WTC11 (cell line): ENCODE measurements around the gene HINFP. TPM values are rescaled to one million over a fixed set of nuclear protein-coding genes. Genes with fewer than 3 reads are reported as not detected.

Experiments
- ATAC-seq: fragments of 200-7000 bp; cut with Tn5 transposase; 2 replicates; pipeline ENCODE4 v1.10.0; 2021; ENCODE audit warnings: mild to moderate bottlenecking, moderate library complexity
- CTCF ChIA-PET: fragments of 300-600 bp; sonication (Branson Sonifier 250); formaldehyde crosslinking; loops from one replicate; lab custom pipeline; 2021; ENCODE audit warnings: antibody characterized with exemption; lab: Charles Lee
- POLR2A ChIA-PET: fragments of 350-600 bp; sonication (Branson Sonifier 250); formaldehyde crosslinking; loops from one replicate; lab custom pipeline; 2021; ENCODE audit warnings: antibody characterized with exemption; lab: Charles Lee
- DNase-seq: peaks from one replicate; pipeline ENCODE4 v3.0.0; 2021; ENCODE audit warnings: low spot score
- H3K27ac Mint-ChIP-seq: 2 replicates; pipeline ENCODE4 v1.8.0; 2021; ENCODE audit warnings: mixed read lengths
- H3K27me3 Mint-ChIP-seq: 2 replicates; pipeline ENCODE4 v1.8.0; 2021; ENCODE audit warnings: low read depth, mild to moderate bottlenecking, moderate library complexity, mixed read lengths
- H3K36me3 Mint-ChIP-seq: 2 replicates; pipeline ENCODE4 v1.8.0; 2021; ENCODE audit warnings: mixed read lengths
- H3K4me1 Mint-ChIP-seq: 2 replicates; pipeline ENCODE4 v1.8.0; 2022; ENCODE audit warnings: mixed read lengths
- H3K4me3 Mint-ChIP-seq: 2 replicates; pipeline ENCODE4 v1.8.0; 2021; ENCODE audit warnings: mild to moderate bottlenecking, moderate library complexity, mixed read lengths
- H3K9me3 Mint-ChIP-seq: 2 replicates; pipeline ENCODE4 v1.8.0; 2021; ENCODE audit warnings: mixed read lengths
- ATF6 ChIP-seq: sonication (generic); formaldehyde crosslinking; IDR thresholded peaks from 2 replicates; pipeline ENCODE4 v1.8.1; 2023; ENCODE audit warnings: mild to moderate bottlenecking, missing genetic modification reagents
- CREB1 ChIP-seq: sonication (generic); formaldehyde crosslinking; IDR thresholded peaks from 2 replicates; pipeline ENCODE4 v1.8.0; 2023; ENCODE audit warnings: mild to moderate bottlenecking, missing genetic modification reagents
- CREM ChIP-seq: sonication (generic); formaldehyde crosslinking; IDR thresholded peaks from 2 replicates; pipeline ENCODE4 v1.8.1; 2022; ENCODE audit warnings: mild to moderate bottlenecking, missing genetic modification reagents, moderate library complexity
- ELF4 ChIP-seq: sonication (generic); formaldehyde crosslinking; IDR thresholded peaks from 2 replicates; pipeline ENCODE4 v1.8.1; 2022; ENCODE audit warnings: low read depth, mild to moderate bottlenecking, moderate library complexity, missing genetic modification reagents
- ERG ChIP-seq: fragments of 250-450 bp; sonication (Bioruptor Pico); IDR thresholded peaks from 2 replicates; pipeline ENCODE4 v1.8.0; 2021; ENCODE audit warnings: mild to moderate bottlenecking
- NFATC4 ChIP-seq: fragments of 250-450 bp; sonication (Bioruptor Pico); IDR thresholded peaks from 2 replicates; pipeline ENCODE4 v1.9.0; 2021; ENCODE audit warnings: mild to moderate bottlenecking
- NFE2L1 ChIP-seq: sonication (generic); formaldehyde crosslinking; IDR thresholded peaks from 2 replicates; pipeline ENCODE4 v1.8.1; 2023; ENCODE audit warnings: missing genetic modification reagents
- NR1H2 ChIP-seq: sonication (generic); formaldehyde crosslinking; IDR thresholded peaks from 2 replicates; pipeline ENCODE4 v1.9.0; 2021; ENCODE audit warnings: mild to moderate bottlenecking, moderate library complexity, missing genetic modification reagents
- RELA ChIP-seq: sonication (generic); formaldehyde crosslinking; IDR thresholded peaks from 2 replicates; pipeline ENCODE4 v1.8.1; 2022; ENCODE audit warnings: missing genetic modification reagents, mild to moderate bottlenecking, borderline replicate concordance
- SMAD3 ChIP-seq: sonication (generic); formaldehyde crosslinking; IDR thresholded peaks from 2 replicates; pipeline ENCODE4 v1.8.0; 2022; ENCODE audit warnings: missing genetic modification reagents, mild to moderate bottlenecking, borderline replicate concordance
- TEAD4 ChIP-seq: sonication (generic); formaldehyde crosslinking; IDR thresholded peaks from 2 replicates; pipeline ENCODE4 v1.8.0; 2022; ENCODE audit warnings: mild to moderate bottlenecking, missing genetic modification reagents
- ZBTB21 ChIP-seq: sonication (generic); formaldehyde crosslinking; IDR thresholded peaks from 2 replicates; pipeline ENCODE4 v1.8.1; 2023; ENCODE audit warnings: mild to moderate bottlenecking, missing genetic modification reagents, borderline replicate concordance
- ZMAT4 ChIP-seq: fragments of 250-450 bp; sonication (Bioruptor Pico); IDR thresholded peaks from 2 replicates; pipeline ENCODE4 v1.9.0; 2021; ENCODE audit warnings: mild to moderate bottlenecking
- ZNF121 ChIP-seq: sonication (generic); formaldehyde crosslinking; IDR thresholded peaks from 2 replicates; pipeline ENCODE4 v1.8.0; 2023; ENCODE audit warnings: missing genetic modification reagents
- total RNA-seq: library from RNA; stranded (reverse); gene quantifications from 3 replicates; pipeline ENCODE4 v1.2.3, GENCODE V29; 2021
- TF ChIP-seq, protein P1 (sequence below): sonication (generic); formaldehyde crosslinking; IDR thresholded peaks from 2 replicates; pipeline ENCODE4 v1.8.0; 2022; ENCODE audit warnings: mild to moderate bottlenecking, missing genetic modification reagents
- TF ChIP-seq, protein P2 (sequence below): sonication (generic); formaldehyde crosslinking; IDR thresholded peaks from 2 replicates; pipeline ENCODE4 v1.8.0; 2023; ENCODE audit warnings: mild to moderate bottlenecking, missing genetic modification reagents
- TF ChIP-seq, protein P3 (sequence below): sonication (generic); formaldehyde crosslinking; IDR thresholded peaks from 2 replicates; pipeline ENCODE4 v1.8.1; 2023; ENCODE audit warnings: mild to moderate bottlenecking, moderate library complexity, missing genetic modification reagents

The HINFP gene
- total RNA-seq, 1 experiment from 2014 or later: 35.4 TPM

GRCh38 chr11:119179983-119180382 is 58.6 kb downstream of the HINFP start:
- Mint-ChIP-seq H3K9me3 (no peaks in the 10 kb centered on the region), H3K4me3 (no peak overlapping the region), H3K36me3 (peaks cover 6% of the 10 kb centered on the region; the same call in 1 of the 2 replicates), H3K4me1 (no peaks in the 10 kb centered on the region), H3K27me3 (no peaks in the 10 kb centered on the region), H3K27ac (no peak overlapping the region)
- no peak for ATAC-seq
- CTCF ChIA-PET: interaction anchor here (0.7 to 0.8 kb wide), 2 partner anchors 35 to 784 kb away, joined by 3 read pairs; no protein-coding TSS in a partner anchor
- DNase-seq: no peak
- TF ChIP-seq ERG (CRISPR knock-in tag) (no peak), ZMAT4 (CRISPR knock-in tag) (no peak), SMAD3 (CRISPR knock-in tag) (no peak)
- TF ChIP-seq, protein P1, sequence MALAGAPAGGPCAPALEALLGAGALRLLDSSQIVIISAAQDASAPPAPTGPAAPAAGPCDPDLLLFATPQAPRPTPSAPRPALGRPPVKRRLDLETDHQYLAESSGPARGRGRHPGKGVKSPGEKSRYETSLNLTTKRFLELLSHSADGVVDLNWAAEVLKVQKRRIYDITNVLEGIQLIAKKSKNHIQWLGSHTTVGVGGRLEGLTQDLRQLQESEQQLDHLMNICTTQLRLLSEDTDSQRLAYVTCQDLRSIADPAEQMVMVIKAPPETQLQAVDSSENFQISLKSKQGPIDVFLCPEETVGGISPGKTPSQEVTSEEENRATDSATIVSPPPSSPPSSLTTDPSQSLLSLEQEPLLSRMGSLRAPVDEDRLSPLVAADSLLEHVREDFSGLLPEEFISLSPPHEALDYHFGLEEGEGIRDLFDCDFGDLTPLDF (CRISPR knock-in tag): no peak
- POLR2A ChIA-PET: no interaction called here

- TF ChIP-seq ZNF121 (peak; percentile 42; the same call in 1 of the 2 replicates), TEAD4 (CRISPR knock-in tag) (no peak), RELA (CRISPR knock-in tag) (no peak)
- POLR2A ChIA-PET: no interaction called here
- peaks cover 3% of the 10 kb centered on the region; the same call in 1 of the 2 replicates for H3K36me3 Mint-ChIP-seq
- no peak for DNase-seq
- H3K27me3 Mint-ChIP-seq: no peaks in the 10 kb centered on the region; the same call in 1 of the 2 replicates
- H3K4me3 Mint-ChIP-seq: no peak overlapping the region
- no peak for ATAC-seq
- CTCF ChIA-PET: interaction anchor here (0.6 to 1.2 kb wide), 4 partner anchors 12 to 785 kb away, joined by 3 to 4 read pairs (median 3); partner anchors contain the start of gene NLRX1
- H3K4me1 Mint-ChIP-seq: no peaks in the 10 kb centered on the region
- H3K9me3 Mint-ChIP-seq: no peaks in the 10 kb centered on the region
- no peak overlapping the region for H3K27ac Mint-ChIP-seq
Measured at GRCh38 chr11:119180729-119181676, 59.6 kb downstream of the HINFP start.

GRCh38 chr11:119181677-119182412 is 60.5 kb downstream of the HINFP start:
- no peak overlapping the region for H3K27ac Mint-ChIP-seq
- no peaks in the 10 kb centered on the region; the same call in 1 of the 2 replicates for H3K27me3 Mint-ChIP-seq
- no peak for ATAC-seq
- DNase-seq: no peak
- H3K4me1 Mint-ChIP-seq: no peaks in the 10 kb centered on the region
- H3K9me3 Mint-ChIP-seq: no peaks in the 10 kb centered on the region
- peaks cover 3% of the 10 kb centered on the region; the same call in 1 of the 2 replicates for H3K36me3 Mint-ChIP-seq
- ChIA-PET POLR2A (no interaction called here), CTCF (interaction anchor here (1.2 kb wide), 2 partner anchors 13 to 24 kb away, joined by 3 to 4 read pairs; partner anchors contain the start of gene NLRX1)
- H3K4me3 Mint-ChIP-seq: no peak overlapping the region
- TF ChIP-seq ATF6 (CRISPR knock-in tag) (no peak), NFATC4 (CRISPR knock-in tag) (no peak), NFE2L1 (CRISPR knock-in tag) (no peak), CREB1 (CRISPR knock-in tag) (no peak), CREM (CRISPR knock-in tag) (no peak), ELF4 (no peak), ZBTB21 (CRISPR knock-in tag) (no peak), NR1H2 (CRISPR knock-in tag) (no peak)
- TF ChIP-seq, protein P2, sequence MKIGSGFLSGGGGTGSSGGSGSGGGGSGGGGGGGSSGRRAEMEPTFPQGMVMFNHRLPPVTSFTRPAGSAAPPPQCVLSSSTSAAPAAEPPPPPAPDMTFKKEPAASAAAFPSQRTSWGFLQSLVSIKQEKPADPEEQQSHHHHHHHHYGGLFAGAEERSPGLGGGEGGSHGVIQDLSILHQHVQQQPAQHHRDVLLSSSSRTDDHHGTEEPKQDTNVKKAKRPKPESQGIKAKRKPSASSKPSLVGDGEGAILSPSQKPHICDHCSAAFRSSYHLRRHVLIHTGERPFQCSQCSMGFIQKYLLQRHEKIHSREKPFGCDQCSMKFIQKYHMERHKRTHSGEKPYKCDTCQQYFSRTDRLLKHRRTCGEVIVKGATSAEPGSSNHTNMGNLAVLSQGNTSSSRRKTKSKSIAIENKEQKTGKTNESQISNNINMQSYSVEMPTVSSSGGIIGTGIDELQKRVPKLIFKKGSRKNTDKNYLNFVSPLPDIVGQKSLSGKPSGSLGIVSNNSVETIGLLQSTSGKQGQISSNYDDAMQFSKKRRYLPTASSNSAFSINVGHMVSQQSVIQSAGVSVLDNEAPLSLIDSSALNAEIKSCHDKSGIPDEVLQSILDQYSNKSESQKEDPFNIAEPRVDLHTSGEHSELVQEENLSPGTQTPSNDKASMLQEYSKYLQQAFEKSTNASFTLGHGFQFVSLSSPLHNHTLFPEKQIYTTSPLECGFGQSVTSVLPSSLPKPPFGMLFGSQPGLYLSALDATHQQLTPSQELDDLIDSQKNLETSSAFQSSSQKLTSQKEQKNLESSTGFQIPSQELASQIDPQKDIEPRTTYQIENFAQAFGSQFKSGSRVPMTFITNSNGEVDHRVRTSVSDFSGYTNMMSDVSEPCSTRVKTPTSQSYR (CRISPR knock-in tag): no peak
- TF ChIP-seq, protein P3, sequence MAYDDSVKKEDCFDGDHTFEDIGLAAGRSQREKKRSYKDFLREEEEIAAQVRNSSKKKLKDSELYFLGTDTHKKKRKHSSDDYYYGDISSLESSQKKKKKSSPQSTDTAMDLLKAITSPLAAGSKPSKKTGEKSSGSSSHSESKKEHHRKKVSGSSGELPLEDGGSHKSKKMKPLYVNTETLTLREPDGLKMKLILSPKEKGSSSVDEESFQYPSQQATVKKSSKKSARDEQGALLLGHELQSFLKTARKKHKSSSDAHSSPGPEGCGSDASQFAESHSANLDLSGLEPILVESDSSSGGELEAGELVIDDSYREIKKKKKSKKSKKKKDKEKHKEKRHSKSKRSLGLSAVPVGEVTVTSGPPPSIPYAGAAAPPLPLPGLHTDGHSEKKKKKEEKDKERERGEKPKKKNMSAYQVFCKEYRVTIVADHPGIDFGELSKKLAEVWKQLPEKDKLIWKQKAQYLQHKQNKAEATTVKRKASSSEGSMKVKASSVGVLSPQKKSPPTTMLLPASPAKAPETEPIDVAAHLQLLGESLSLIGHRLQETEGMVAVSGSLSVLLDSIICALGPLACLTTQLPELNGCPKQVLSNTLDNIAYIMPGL (CRISPR knock-in tag): no peak
